WI38 (cell line): ENCODE measurements around the gene NBPF26.
"Not testable (repeated sequence)": the region's sequence is repeated elsewhere in the genome, so short reads cannot be mapped to it uniquely, and the experiment has no call there.

Source experiments
- H3K4me3 ChIP-seq: 2 replicates; pipeline ENCODE4 v1.5.1; 2011; ENCODE audit warnings: low read depth, mild to moderate bottlenecking, control low read depth, low read length
- CTCF ChIP-seq: IDR thresholded peaks from 2 replicates; pipeline ENCODE4 v1.5.1; 2012; ENCODE audit warnings: low read depth, mild to moderate bottlenecking, control low read depth, low read length

Gene NBPF26

GRCh38 chr1:120723715-120724402, at the start of gene NBPF26:
TSS of gene NBPF26 (plus strand) at chr1:120723945.
- H3K4me3 ChIP-seq, result peak within 1 kb of the TSS; percentile 70

- not testable (repeated sequence) for H3K4me3 ChIP-seq
Observed at GRCh38 chr1:120680106-120680819, 43.5 kb upstream of the NBPF26 start.

- H3K4me3 ChIP-seq, result not testable (repeated sequence)
Observed at GRCh38 chr1:120680938-120681337, 42.8 kb upstream of the NBPF26 start.

- H3K4me3 ChIP-seq, result not testable (repeated sequence)
Observed at GRCh38 chr1:120684397-120684796, 39.3 kb upstream of the NBPF26 start.

- not testable (repeated sequence) for H3K4me3 ChIP-seq
Observed at GRCh38 chr1:120685622-120686021, 38.1 kb upstream of the NBPF26 start.

GRCh38 chr1:120687250-120687649, 36.5 kb upstream of the NBPF26 start:
- not testable (repeated sequence) for H3K4me3 ChIP-seq

- not testable (repeated sequence) for H3K4me3 ChIP-seq
Observed at GRCh38 chr1:120700807-120701562, 22.8 kb upstream of the NBPF26 start.

- 0 out of 2 replicates have a peak overlapping the region, but pooled peaks have one; percentile 14 for H3K4me3 ChIP-seq
Observed at GRCh38 chr1:120723358-120723714, 409 bp upstream of the NBPF26 start.

- H3K4me3 ChIP-seq, result peak overlapping the region; percentile 70
Observed at GRCh38 chr1:120724507-120724906, 762 bp downstream of the NBPF26 start.

- not testable (repeated sequence) for H3K4me3 ChIP-seq
Observed at GRCh38 chr1:120728811-120729210, 5.1 kb downstream of the NBPF26 start.

GRCh38 chr1:120769090-120769489, 45.3 kb downstream of the NBPF26 start:
- H3K4me3 ChIP-seq, result not testable (repeated sequence)

GRCh38 chr1:120805452-120805851, 81.7 kb downstream of the NBPF26 start:
- not testable (repeated sequence) for H3K4me3 ChIP-seq

GRCh38 chr1:120811822-120812221, 88.1 kb downstream of the NBPF26 start:
- not testable (repeated sequence) for H3K4me3 ChIP-seq
- peak; percentile 22; the same call in 1 of the 2 replicates for TF ChIP-seq CTCF

- not testable (repeated sequence) for H3K4me3 ChIP-seq
Observed at GRCh38 chr1:120825051-120825450, 101.3 kb downstream of the NBPF26 start.

- H3K4me3 ChIP-seq, result not testable (repeated sequence)
Observed at GRCh38 chr1:120826623-120827022, 102.9 kb downstream of the NBPF26 start.
